ENCODE results near the gene CNPY1. TPM values are rescaled to one million over a fixed set of nuclear protein-coding genes. Genes with fewer than 3 reads are reported as not detected.

Gene CNPY1
- total and polyA plus RNA-seq, 9 of the 15 experiments (the other 6 are each of a cell fraction or from before 2014, with no cell fraction given), result not detected

- H3K36me3 ChIP-seq (ENCODE audit: control insufficient read depth, insufficient read depth, low read length), result no peaks in the 10 kb centered on the region
- H3K79me2 ChIP-seq (ENCODE audit: control insufficient read depth, insufficient read depth, low read length), result no peaks in the 10 kb centered on the region
- CTCF ChIA-PET (ENCODE audit: low intra/inter-chr PET ratio), result no interaction called here
- no peaks in the 10 kb centered on the region; the same call in 1 of the 2 replicates for H4K20me1 ChIP-seq (replicated peaks; ENCODE audit: control insufficient read depth, insufficient read depth, low read length)
- no peak for ATAC-seq
- no peaks in the 10 kb centered on the region for H3K9me1 ChIP-seq (ENCODE audit: control insufficient read depth, insufficient read depth, low read length)
- BruUV-seq (replicated peaks), result no TSS peak
- H2AFZ ChIP-seq (ENCODE audit: low read depth, low read length), result no peak overlapping the region
- H3K4me3 ChIP-seq, result no peak overlapping the region
- peaks cover 0 to 22% of the 10 kb centered on the region in 2 experiments; a peak in 2 of 5 replicates for H3K4me1 ChIP-seq (replicated peaks in 1 of 2; ENCODE audit: control insufficient read depth in 2 of 2, insufficient read depth in 2 of 2, low read length in 2 of 2)
- POLR2A ChIA-PET, result interaction anchor here (0.6 kb wide), 1 partner anchor 637 kb away, joined by 4 read pairs; no protein-coding TSS in a partner anchor
- WGBS (ENCODE audit: insufficient coverage, low coverage, missing lambda C conversion rate), result 7% methylated on average over 3 of the region's 3 CpGs
- DNase-seq (ENCODE audit: extremely low read depth in 1 of 4, low spot score in 3 of 4), result no peak
- no peak for TF ChIP-seq ZNF436 (CRISPR knock-in tag; IDR thresholded peaks at IDR 0.05)
- no peak for TF ChIP-seq SAFB2 (IDR thresholded peaks at IDR 0.05; ENCODE audit: borderline replicate concordance, low read depth, low read length, severe bottlenecking)
- TF ChIP-seq SRSF3 (IDR thresholded peaks at IDR 0.05; ENCODE audit: insufficient read depth, low read length), result no peak
- no peak for TF ChIP-seq MCM7 (IDR thresholded peaks at IDR 0.05)
- TF ChIP-seq GTF2B (IDR thresholded peaks at IDR 0.05; ENCODE audit: extremely low read depth, insufficient read length), result no peak
- TF ChIP-seq JUN (IDR thresholded peaks at IDR 0.05; ENCODE audit: borderline replicate concordance, low read depth, low read length), result no peak
- TF ChIP-seq JUN (CRISPR knock-in tag; IDR thresholded peaks at IDR 0.05; ENCODE audit: borderline replicate concordance), result no peak
- no peak for TF ChIP-seq SREBF2 (CRISPR knock-in tag; IDR thresholded peaks at IDR 0.05)
- TF ChIP-seq PATZ1 (CRISPR knock-in tag; IDR thresholded peaks at IDR 0.05; ENCODE audit: borderline replicate concordance), result no peak
- no peak for TF ChIP-seq THAP7 (CRISPR knock-in tag; IDR thresholded peaks at IDR 0.05)
- TF ChIP-seq ARID3B (CRISPR knock-in tag; IDR thresholded peaks at IDR 0.05; ENCODE audit: borderline replicate concordance), result no peak
- TF ChIP-seq RAD51 (IDR thresholded peaks at IDR 0.05; ENCODE audit: borderline replicate concordance, low read depth), result no peak
- no peak for TF ChIP-seq ZBTB43 (CRISPR knock-in tag; IDR thresholded peaks at IDR 0.05)
- TF ChIP-seq CBFA2T2 (conservative IDR thresholded peaks at IDR 0.05), result no peak
- no peak for TF ChIP-seq ZNF696 (CRISPR knock-in tag; conservative IDR thresholded peaks at IDR 0.05)
- in situ Hi-C loops (cut with MboI) (no loop called here), intact Hi-C loops (cut with micrococcal nuclease) (no loop called here)
- no peak overlapping the region for H3K27ac ChIP-seq (ENCODE audit: extremely low read depth, low read depth, low read length)
- no peak overlapping the region for H3K4me2 ChIP-seq (ENCODE audit: insufficient read depth, low read length)
- peaks cover 48 to 68% of the 10 kb centered on the region in 2 experiments for H3K27me3 ChIP-seq (ENCODE audit: control insufficient read depth in 2 of 2, insufficient read depth in 2 of 2, low read length in 2 of 2)
- no peak overlapping the region for H3K9ac ChIP-seq (ENCODE audit: insufficient read depth in 1 of 2, low read depth in 2 of 2, low read length in 2 of 2)
- no peaks in the 10 kb centered on the region for H3K9me3 ChIP-seq (replicated peaks; ENCODE audit: control insufficient read depth, insufficient read depth, low read depth, low read length)
- no peak for FAIRE-seq
Measured at GRCh38 chr7:155461631-155462030, 84.7 kb downstream of the CNPY1 start.

Measured in K562 (cell line).